Fibroblast of skin of back (primary cell): ENCODE measurements around the gene PAK4.

ENCODE experiments used
- DNase-seq: peaks from one replicate; pipeline ENCODE4 v3.0.0-alpha.2; 2013

The PAK4 gene

DNA sequence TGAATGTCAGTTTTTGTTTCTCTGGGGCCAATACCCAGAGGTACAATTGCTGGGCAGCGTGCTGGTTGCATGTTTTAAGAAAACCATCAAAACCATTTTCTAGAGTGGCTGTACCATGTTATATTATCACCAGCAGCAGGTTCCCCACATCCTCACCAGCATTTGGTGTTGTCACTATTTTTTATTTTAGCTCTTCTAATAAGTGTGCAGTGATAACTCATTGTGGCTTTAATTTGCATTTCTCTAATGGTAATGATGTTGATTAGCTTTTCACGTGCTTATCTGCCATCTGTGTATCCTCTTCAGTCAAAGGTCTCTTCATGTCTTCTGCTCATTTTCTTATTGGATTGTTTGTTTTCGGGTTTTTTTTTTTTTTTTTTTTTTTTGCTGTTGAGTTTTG lies 21.9 kb downstream of the PAK4 start:
- no peak for DNase-seq

DNA sequence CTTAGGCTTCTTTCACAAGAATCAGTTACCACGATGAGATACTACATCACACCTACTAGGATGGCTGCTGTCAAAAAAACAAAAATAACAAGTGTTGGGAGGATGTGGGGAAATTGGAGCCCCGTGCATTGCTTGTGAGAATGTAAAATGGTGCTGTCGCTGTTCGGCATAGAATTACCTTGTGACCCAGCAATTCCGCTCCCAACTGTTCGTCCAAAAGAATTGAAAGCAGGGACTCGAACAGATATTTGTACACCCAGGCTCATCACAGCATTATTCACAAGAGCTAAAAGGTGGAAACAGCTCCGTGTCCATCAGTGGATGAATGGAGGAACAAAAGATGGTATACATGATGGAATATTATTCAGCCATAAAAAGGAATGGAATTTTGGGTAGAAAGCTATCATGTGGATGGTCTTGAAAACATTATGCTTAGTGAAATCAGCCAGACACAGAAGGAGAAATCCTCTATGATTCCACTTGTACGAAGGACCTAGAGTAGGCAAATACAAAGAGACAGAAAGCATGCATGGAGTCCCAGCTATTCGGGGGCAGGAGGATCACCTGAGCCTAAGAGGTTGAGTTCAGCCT lies 23.4 kb downstream of the PAK4 start:
- no peak for DNase-seq

DNA sequence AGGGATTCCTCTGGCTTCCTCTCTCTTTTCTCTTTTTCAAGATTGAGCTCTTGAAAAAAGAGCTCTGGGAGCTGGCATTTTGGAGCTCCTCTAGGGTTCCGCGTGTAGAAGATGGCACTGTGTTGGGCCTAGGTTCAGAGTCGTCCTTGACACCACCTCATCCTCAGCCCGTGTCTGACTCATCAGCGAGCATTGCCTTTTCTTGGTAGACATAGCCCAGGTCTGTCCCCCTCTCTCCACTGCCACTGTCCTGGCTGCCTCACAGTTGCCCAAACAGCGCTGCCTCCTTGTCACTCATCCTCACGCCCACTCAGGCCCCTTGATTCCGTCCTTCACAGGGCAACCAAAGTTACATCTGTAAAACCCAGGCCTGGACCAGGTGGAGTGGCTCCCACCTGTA lies 24.6 kb downstream of the PAK4 start:
- no peak for DNase-seq

DNA sequence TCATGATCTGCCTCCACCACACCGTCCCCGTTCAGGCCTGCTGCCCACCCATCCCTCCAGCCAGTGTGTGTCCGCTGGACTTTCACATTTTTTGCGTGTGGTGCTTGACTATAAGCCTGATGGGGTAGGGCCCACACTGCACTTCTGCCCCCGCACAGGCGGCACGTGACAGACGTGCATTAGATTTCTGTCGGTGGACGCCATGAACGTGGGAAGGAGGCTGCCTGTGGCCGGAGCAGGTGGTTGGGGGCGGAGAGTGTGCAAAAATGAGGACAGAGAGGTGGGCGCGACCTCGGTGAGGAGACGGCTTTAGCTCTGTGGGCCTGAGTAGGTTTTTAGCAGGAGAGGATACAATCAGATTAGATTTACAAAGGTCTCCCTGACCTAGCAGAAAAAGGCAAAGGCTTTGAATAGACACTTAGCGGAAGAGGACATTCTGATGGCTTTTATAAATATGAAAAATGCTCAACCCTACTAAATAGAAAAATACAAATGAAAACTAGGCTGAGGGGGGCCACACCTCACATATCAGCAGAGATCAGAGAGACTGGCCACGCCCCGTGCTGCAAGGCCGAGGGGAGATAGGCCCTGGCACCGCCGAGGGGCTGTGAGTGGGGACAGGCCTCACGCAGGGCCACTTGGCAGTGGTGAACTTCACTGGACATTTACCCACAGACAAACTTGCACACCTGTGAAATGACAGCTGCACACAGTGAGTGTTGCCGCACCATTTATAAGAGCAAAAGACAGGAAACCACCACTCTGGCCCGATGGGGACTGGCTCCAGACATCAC lies 25.4 kb downstream of the PAK4 start:
- no peak for DNase-seq

DNA sequence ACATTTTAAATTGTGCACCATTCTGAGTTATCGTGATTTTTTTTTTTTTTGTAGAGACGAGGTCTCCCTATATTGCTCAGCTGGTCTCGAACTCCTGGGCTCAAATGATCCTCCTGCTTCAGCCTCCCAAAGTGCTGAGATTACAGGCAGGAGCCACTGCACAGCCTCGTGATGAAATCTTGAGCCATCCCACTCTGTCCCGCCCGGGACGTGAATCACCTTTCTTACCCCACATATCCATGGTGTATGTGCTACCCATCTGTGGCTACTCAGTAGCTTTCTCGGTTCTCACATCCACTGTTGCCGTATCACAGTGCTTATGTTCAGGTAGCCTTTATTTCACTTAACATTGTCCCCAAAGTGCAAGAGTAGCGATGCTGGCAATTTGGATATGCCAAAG lies 26.5 kb downstream of the PAK4 start:
- no peak for DNase-seq

DNA sequence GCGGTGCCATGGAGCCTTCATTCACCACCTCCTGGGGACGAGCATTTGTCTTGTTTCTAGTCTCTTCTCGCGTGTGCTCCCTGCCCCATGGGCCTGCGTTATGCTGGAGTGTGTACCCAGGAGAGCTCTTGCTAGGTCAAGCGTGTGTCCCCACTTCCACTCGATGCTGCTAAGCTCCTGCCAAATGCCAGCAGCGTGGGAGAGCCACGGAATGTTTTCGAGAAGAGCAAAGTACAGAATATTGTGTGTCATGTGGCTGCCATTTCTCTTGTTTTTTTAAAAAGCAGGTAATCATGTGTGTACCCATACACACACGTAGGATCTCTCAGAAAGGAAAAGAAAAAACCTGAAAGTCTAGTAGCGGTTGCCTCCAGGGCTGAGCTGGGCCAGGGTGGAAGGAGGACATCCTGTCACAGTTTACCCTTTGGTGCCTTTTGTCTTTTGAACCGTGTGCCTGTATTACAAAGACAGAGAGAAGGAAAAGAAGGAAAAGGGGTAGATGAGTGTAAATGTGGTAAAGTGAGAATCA lies 28.6 kb downstream of the PAK4 start:
- DNase-seq: no peak

DNA sequence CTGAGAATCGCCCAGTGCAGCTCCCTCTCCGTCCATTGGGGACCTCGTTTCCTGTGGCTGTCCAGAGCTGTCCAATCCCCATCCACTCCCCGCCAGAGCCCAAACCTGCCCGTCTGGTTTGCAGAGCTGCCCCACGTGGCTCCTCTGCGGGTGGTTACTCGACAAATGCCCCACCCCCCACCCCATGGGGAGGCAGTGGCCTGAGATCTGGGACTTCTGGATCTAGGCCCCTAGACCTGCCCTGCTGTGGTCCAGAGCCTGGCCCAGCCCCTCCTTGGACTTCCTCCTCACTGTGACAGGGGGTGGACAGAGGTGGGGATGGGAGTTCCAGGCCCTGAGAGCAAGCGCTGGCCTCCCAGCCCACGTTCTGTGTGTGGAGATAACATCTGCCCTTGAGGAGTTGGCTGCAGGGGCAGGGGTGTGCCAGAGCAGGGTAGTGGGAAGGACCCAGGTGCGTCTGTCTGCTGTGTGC lies 29.1 kb downstream of the PAK4 start:
- no peak for DNase-seq

DNA sequence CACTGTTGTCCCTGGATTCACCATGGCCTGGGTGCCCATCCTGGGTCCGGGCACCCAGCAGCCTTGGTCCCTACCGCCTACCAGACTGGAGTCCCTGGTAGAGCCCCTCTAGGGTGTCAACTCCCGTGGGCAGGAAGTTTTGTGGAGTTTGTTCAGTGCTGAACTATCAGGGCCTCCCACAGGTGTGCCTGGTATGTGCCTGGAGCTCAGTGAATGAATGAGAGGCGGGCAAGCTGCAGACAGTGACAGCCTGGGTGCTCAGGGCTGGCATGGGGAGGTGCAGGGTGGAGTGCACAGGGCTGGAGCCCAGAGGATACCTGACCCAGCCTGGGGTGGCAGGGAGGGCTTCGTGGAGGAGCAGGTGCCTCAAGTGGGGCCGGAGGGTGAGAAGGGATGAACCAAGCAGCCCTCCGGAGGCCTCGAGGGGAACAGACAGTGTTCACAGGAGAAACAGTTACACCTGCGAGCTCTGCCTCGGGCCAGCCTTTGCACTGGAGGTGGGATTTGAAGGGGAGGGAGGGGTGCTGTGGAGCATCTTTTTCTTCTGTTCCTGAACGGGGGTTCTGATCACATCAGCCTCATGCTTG lies 29.6 kb downstream of the PAK4 start:
- DNase-seq: no peak

DNA sequence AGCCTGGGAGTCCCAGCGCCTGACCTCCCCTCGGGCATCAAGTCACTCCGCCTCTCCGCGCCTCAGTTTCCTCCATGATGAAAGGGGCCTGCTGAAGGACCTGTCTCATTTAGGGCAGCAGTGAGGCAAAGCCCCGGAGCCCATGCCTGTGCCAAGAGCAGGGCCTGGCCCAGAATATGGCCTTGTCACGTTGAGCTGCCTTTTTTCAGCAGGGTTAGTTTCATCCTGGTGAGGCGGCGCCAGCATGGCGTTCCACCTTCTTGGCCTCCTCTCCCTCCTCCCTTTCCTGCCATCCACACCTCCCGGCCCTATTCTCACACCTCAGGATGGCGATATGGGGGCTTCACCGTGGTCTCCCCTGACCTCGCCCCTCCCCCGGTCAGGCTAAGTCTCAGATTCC lies 30.2 kb downstream of the PAK4 start:
- no peak for DNase-seq

DNA sequence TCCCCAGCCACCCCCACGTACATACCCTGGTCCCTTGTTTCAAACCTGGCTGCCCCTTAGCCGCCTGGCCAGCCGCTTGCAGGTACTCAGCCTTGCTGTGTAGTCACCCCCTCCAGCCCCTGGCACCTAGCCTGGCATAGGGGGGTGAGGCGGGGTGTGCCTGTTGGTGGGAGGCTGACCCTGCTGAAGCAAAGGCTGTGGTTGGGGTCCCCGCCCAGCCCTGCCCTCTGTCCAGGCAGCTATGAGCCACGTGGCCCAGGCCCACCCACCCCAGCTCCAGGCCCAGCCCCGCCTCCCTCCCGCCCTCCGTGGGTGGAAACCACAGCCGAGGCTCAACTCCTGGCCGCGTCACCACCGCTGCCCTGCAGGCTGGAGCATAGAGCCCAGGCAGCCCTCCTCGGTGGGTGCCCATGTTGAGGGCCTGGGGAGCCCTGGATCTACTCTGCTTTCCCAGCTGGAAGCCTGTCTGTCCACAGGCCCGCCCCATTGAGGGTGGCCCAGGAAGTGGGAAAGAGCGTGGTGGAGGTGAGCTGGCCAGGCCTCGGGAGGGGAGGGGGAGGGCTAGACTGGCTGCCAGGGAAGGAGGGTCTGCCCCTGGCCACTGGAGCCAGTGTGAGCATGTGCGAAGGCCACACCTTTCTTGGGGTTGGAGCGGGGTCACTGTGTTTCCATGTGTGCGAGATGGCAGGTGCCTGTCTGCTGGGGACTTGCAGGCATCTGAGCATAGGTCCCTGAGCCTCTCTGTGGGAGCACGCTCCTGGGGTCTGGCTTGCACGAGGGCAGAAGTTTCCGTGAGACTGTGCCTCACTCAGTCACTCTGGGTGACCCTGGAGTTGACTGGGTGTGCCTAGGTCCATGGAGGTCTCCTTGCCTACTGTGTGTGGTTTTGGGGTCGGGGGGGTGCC lies 31.0 kb downstream of the PAK4 start:
- no peak for DNase-seq

DNA sequence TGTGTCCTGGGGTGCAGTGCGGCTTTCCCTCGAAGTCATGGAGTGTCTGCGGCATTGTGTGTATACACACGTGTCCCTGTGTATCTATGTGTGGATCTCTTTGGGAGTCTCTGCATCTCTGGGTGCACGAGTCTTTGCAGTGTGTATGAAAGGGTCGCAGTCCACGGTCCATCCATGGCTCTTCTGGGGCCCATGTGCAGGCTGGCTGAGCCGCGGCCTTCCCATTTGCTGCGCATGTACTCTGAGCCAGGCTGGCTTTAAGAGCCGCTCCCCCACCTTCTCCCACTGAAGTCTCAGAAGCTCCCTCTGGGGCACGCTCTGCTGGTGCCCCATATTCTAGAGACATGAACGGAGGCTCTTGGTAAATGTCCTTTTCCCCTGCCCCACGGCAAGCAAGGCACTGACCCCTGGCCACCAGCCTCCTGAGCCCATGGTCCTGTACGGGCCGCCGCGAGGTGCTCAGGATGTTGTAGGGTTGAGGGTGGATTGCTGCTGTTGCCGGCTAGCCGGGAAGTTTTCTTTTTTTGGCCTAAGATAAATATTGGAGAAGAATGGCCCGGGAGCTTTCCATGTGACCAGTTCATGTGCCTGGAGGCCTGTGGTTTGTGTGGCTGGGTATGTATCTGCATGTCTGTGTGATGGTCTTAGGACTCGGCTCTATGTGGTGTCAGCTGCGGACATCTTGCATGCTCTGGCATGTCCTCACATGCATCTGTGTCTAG lies 31.9 kb downstream of the PAK4 start:
- DNase-seq: no peak

DNA sequence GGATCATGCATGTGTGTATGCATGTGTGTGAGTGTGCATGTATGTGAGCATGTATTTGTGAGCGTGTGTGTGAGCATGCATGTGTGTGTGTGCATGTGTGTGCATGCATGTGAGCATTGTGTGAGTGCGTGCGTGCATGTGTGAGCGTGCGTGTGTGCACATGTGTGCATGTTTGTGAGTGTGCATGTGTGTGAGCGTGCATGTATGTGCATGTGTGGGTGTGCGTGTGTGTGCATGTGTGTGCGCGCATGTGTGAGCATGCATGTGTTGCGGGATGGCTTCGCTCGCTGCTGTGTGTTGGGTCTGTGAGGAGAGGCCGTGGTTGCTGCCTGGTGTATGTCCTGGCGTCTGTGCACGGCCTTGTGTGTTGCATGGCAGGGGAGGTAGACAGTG lies 32.4 kb downstream of the PAK4 start:
- DNase-seq: no peak

DNA sequence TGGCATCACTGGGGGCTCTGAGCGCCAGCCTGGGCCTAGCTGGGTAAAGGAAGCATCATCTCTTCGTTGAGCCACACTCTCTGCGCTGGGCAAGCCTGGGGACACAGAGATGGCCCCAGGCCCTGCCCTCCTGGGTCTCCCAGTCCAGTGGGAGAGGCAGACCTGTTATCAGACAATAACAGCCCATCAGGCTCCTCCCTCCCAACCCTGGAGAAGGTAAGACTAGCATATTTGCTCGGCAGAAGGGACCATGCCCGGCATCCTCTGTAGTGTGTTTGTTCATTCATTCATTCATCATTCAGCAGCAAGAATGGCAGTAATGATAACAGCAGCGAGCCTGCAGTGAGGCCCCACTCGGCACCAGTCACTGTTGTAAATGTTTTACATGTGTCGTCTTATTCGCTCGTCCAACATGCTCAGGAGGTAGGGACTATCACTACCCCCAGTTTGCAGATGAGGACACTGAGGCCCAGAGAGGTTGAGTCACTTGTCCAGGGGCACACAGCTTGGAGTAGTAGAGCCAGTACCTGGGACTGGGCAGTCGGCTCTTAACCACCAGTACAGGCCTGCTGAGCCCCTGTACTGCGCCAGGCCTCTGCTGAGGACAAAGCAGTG lies 33.2 kb downstream of the PAK4 start:
- DNase-seq: no peak

DNA sequence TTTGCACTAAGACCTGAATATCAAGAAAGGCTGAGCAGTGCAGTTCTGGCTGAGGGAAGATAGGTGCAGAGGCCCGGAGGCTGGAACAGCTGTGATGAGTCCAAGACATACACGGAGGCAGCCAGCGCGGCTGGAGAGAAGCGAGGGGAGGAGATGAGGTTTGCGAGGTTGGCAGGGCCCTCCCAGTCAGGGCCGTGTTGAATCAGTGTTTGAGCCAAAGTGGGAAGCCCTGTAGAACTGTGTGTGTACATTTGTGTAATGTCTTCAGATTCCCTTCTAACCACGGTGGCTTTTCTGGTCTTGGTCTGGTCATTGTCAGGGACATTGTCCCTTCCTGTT lies 34.9 kb downstream of the PAK4 start:
- no peak for DNase-seq

DNA sequence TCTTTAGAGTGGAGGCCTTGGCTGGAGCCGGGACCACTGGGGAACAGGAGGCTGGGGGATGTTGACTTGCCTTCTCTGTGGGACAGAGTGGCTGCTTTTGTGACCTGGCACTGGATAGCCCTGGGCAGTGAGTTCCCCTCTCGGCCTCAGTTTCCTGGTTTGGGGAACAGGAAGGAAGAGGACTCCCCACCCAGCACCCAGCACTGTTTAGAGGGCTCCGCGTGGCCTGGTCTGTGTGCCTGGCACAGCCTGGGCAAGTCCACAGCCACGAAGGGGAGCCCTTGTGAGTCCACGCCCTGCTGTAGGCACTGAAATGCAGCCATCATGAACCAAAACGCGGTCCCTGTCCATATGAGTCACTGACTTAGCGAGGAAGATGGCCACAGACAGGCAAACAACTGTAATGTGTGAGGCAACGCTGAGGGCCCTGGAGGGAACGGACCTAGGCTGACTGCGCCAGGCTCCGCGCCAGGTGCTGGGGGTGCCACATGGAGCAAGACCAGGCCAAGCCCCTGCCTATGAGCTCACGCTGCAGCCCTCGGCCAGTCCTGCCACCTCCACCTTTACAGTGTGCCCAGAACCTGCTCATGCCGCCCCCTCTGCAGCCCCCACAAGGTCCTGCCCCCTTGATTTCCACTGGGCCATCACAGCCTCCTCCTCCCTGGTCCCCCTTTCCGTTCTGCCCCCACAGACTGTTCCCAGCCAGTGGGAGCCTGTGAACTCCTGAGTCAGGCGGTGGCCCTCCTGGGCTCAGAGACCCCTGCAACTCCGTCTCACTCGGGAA lies 35.5 kb downstream of the PAK4 start:
- no peak for DNase-seq

DNA sequence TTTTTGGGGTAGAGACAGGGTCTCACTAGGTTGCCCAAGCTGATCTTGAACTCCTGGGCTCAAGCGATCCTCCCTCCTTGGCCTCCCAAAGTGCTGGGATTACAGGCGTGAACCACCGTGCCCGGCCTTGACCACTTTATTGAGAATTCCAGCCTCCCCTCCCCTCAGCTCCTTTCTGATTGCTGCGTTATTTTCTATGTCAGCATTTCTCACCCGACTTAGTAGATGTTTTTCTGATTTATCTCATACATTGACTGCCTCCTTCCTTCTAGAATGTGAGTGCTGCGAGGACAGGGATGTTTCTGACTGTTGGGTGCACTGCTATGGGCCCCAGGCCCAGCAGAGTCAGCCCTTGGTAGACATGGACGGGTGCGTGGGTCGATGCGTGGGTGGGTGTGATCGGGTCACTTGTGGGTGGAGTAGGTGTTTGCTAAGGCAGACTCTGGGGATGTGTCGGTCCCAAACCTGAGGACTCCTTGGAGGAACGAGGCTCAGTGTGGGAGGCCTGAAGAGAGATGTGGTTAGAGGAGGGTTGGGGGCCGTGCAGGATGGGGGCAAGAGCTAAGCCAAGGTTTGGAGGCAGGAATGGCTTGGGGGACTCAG lies 37.0 kb downstream of the PAK4 start:
- no peak for DNase-seq

DNA sequence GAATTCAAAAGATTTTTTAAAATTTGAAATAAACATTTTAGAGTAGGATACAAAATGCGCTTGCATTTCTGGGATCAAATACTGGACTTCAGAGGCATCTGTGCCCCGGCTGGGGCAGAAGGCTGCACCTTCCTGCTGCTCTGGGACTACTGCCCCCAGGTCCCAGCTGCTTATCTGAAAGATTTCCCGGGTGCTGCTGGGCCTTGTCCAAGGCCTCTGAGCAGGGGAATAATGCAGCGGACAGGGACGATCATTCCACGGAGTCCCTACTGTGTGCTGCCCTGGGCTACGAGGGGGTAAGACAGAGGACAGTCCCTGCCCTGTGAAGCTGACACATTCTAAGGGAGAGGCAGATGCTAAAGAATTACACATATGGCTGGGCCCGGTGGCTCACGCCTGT lies 38.0 kb downstream of the PAK4 start:
- DNase-seq: no peak

DNA sequence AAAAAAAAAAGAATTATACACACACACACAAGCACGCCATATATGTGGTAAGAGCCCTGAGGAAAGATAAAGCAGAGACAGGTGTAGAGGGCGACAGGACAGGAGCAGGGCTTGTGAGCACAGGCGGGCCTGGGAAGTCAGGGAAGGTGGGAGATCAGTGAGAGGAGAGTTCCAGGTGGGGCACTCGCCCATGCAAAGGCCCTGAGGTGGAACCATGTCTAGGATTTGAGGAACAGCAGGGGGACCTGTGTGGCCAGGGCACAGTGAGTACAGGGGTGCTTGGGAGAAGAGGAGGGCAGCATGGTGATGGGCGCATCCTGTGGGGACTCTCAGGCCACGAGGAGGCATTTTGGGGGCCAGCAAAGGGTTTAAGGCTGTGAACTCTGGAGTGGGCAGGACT lies 38.7 kb downstream of the PAK4 start:
- no peak for DNase-seq

DNA sequence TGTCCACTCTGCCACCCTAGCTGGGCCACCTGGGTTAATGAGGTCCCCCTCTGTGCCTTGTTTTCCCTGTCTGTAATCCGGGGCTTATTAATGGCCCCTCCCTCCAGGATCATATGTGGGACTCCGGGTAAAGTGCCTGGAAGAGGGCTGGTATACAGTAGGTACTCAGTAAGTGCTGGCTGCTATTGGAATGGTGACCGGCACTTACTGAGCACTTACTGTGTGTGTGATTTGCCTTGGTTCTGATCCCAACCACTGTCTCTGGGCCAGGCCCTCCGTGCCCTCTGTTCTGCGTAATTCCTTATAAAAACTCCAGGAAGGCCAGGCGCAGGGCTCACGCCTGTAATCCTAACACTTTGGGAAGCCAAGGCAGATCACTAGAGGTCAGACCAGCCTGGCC lies 40.3 kb downstream of the PAK4 start:
- no peak for DNase-seq

DNA sequence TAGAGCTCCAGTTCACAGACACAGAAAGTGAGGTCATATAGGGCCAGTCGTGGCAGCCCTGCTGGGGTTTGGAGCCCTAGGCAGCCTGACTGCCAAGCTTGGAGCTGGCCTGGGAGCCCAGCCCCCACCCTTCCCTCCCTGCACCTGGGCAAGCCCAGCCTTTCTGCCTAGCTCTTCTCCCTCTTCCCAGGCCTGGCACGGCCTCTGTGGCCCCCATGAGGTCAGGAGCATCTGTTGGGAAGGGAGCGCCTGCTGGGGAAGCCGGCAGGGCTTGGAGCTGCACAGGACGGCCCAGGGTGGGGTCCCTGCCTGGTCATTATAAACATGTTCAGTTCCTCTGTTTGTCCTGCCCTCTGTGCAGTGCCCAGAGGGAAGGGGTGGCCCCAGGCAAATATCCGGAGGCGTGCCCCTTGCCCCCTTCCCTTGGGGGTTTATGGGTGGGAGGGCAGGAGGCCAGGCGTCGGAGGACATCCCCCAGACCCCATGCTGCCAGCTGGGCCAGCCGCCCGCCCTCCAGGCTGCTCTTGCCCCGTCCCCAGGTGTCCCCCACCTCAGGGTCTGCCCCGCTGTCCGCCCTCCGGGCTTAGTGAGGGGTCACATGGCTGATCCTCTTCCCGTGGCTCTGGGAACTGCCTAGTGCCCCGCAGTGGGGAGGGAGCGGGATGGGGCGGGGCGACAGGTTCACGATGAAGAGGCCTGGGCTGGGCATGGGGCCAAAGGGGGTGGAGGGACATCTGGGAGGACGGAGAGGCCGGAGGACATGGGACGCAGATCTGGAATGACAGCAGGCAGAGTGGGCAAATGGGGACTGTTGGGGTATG lies 41.2 kb downstream of the PAK4 start:
- DNase-seq: no peak
